G401 (cell line): Measurements from ENCODE around the gene RASL11B. TPM values are rescaled to one million over a fixed set of nuclear protein-coding genes. Genes with fewer than 3 reads are reported as not detected.
A peak's percentile ranks its signal among the peaks of the same experiment; 100 is the strongest.
"Not testable (repeated sequence)": the region's sequence is repeated elsewhere in the genome, so short reads cannot be mapped to it uniquely, and the experiment has no call there.

Experiments
- DNase-seq: peaks from one replicate; pipeline ENCODE4 v3.0.0-alpha.2; 2015; ENCODE audit warnings: low spot score
- in situ Hi-C: cut with HindIII; loops from 2 replicates; pipeline ENCODE4 v1.10.0; 2016; ENCODE audit warnings: low sequenced_read_pairs, mixed read lengths
- total RNA-seq: library from RNA; depleted of rRNA; stranded (reverse); fragments of >200 nt; shearing (Covaris generic); gene quantifications from 2 replicates; pipeline ENCODE4 v1.2.3, GENCODE V29; 2014; rRNA removed

RASL11B gene
- total RNA-seq, result 0.12 TPM in 1 of 2 replicates, not detected in the other

- in situ Hi-C loops, result no loop called here
- DNase-seq, result peak; percentile 89
These were observed at the start of gene RASL11B for GRCh38 chr4:52861879-52862616. TSS of gene RASL11B (plus strand) at chr4:52862317. CDS start at chr4:52862508, 191 bp downstream.

- DNase-seq, result no peak
- in situ Hi-C loops, result no loop called here
These were observed 48.6 kb upstream of the RASL11B start for GRCh38 chr4:52813546-52813945.

- in situ Hi-C loops, result no loop called here
- no peak for DNase-seq
These were observed 39.5 kb upstream of the RASL11B start for GRCh38 chr4:52822583-52822971.

- in situ Hi-C loops, result no loop called here
- DNase-seq, result no peak
These were observed 39.0 kb upstream of the RASL11B start for GRCh38 chr4:52822972-52823701.

- in situ Hi-C loops, result no loop called here
- no peak for DNase-seq
These were observed 38.4 kb upstream of the RASL11B start for GRCh38 chr4:52823702-52824092.

GRCh38 chr4:52824270-52824602 lies 37.9 kb upstream of the RASL11B start:
- DNase-seq, result no peak
- in situ Hi-C loops, result no loop called here

- DNase-seq, result peak; percentile 70
- in situ Hi-C loops, result no loop called here
These were observed 37.3 kb upstream of the RASL11B start for GRCh38 chr4:52824603-52825459.

- DNase-seq, result no peak
- in situ Hi-C loops, result no loop called here
These were observed 36.5 kb upstream of the RASL11B start for GRCh38 chr4:52825460-52826090.

GRCh38 chr4:52833941-52834525 lies 28.1 kb upstream of the RASL11B start:
- no peak for DNase-seq
- in situ Hi-C loops, result no loop called here

- DNase-seq, in situ Hi-C loops: not testable (repeated sequence)
These were observed 27.3 kb upstream of the RASL11B start for GRCh38 chr4:52834641-52835456.

GRCh38 chr4:52836120-52836519 lies 26.0 kb upstream of the RASL11B start:
- no peak for DNase-seq
- in situ Hi-C loops, result no loop called here

GRCh38 chr4:52836678-52837077 lies 25.4 kb upstream of the RASL11B start:
- DNase-seq, result no peak
- in situ Hi-C loops, result no loop called here

- in situ Hi-C loops, result no loop called here
- no peak for DNase-seq
These were observed 24.2 kb upstream of the RASL11B start for GRCh38 chr4:52837716-52838558.

- DNase-seq, result no peak
- in situ Hi-C loops, result no loop called here
These were observed 23.2 kb upstream of the RASL11B start for GRCh38 chr4:52838729-52839586.

- in situ Hi-C loops, result no loop called here
- no peak for DNase-seq
These were observed 21.4 kb upstream of the RASL11B start for GRCh38 chr4:52840531-52841370.
